Renal pelvis (tissue), 4 donors: ENCODE results near the gene PTPRA. TPM values are rescaled to one million over a fixed set of nuclear protein-coding genes. Genes with fewer than 3 reads are reported as not detected.
"Not testable (repeated sequence)": the region's sequence is repeated elsewhere in the genome, so short reads cannot be mapped to it uniquely, and the experiment has no call there.

Experiments
- DNase-seq: peaks from one replicate; pipeline ENCODE4 v3.0.0-alpha.2; 2013
- polyA plus RNA-seq, 3 donors: library from polyadenylated mRNA; unstranded; fragments of 120-200 nt; gene quantifications; one replicate each; pipeline ENCODE4 v1.2.1, GENCODE V29; 2013; ENCODE audit not compliant: insufficient read length in 3 of 3

The PTPRA gene
- polyA plus RNA-seq, 3 donors, result 90.2 to 95.8 (median 93.9) TPM

GRCh38 chr20:3071610-3072529, 198.6 kb downstream of the PTPRA start, which contains the start of gene OXT:
OXT (plus strand) TSS chr20:3071620; CDS start chr20:3071656, 36 bp downstream.
- DNase-seq, result no peak

- DNase-seq, result no peak
Measured at GRCh38 chr20:3072530-3073250, 199.4 kb downstream of the PTPRA start.

- DNase-seq, result not testable (repeated sequence)
Measured at GRCh38 chr20:3073251-3073643, 200.0 kb downstream of the PTPRA start.

GRCh38 chr20:3074812-3075211, 201.5 kb downstream of the PTPRA start:
- no peak for DNase-seq

GRCh38 chr20:3075315-3075714, 202.0 kb downstream of the PTPRA start:
- not testable (repeated sequence) for DNase-seq

GRCh38 chr20:3077618-3078134, 204.4 kb downstream of the PTPRA start:
- no peak for DNase-seq

GRCh38 chr20:3080939-3081388, 207.7 kb downstream of the PTPRA start:
- DNase-seq, result no peak

- no peak for DNase-seq
Measured at GRCh38 chr20:3081641-3082040, 208.4 kb downstream of the PTPRA start.

GRCh38 chr20:3082306-3082951, 209.1 kb downstream of the PTPRA start:
- DNase-seq, result no peak

- no peak for DNase-seq
Measured at GRCh38 chr20:3082955-3083952, 210.0 kb downstream of the PTPRA start.

GRCh38 chr20:3084283-3084985, 211.2 kb downstream of the PTPRA start, which contains the start of gene AVP:
AVP (minus strand) TSS chr20:3084724; CDS start chr20:3084674, 50 bp downstream.
- DNase-seq, result no peak

- no peak for DNase-seq
Measured at GRCh38 chr20:3084986-3085360, 211.7 kb downstream of the PTPRA start.

- DNase-seq, result no peak
Measured at GRCh38 chr20:3085571-3086072, 212.3 kb downstream of the PTPRA start.

GRCh38 chr20:3088031-3088430, 214.8 kb downstream of the PTPRA start:
- no peak for DNase-seq

Other genes starting within 250 kb of the PTPRA start
- gene NOP56, start 220.8 kb upstream of the PTPRA start, polyA plus RNA-seq, result 100 to 1,000 TPM; 255 to 269 (median 258) TPM
- 100 to 1,000 TPM; 139 to 141 (median 141) TPM for gene IDH3B, start 209.3 kb upstream of the PTPRA start, polyA plus RNA-seq
- gene EBF4, start 180.7 kb upstream of the PTPRA start, polyA plus RNA-seq, result 10 to 100 TPM; 33.5 to 36.8 (median 35.2) TPM
- 100 to 1,000 TPM; 200 to 281 (median 252) TPM for gene CPXM1, start 72.9 kb upstream of the PTPRA start, polyA plus RNA-seq
- gene C20orf141, start 58.5 kb upstream of the PTPRA start, polyA plus RNA-seq, result not detected
- under 1 TPM in 1 of 3 donors, not detected in 2; 0.15 TPM for gene TMEM239, start 57.1 kb upstream of the PTPRA start, polyA plus RNA-seq
- gene PCED1A, start 32.8 kb upstream of the PTPRA start, polyA plus RNA-seq, result 10 to 100 TPM; 74.9 to 85.7 (median 76.3) TPM
- 10 to 100 TPM; 41.5 to 43.0 (median 42.5) TPM for gene VPS16, start 32.7 kb upstream of the PTPRA start, polyA plus RNA-seq
- 1 to 10 TPM in 2 of 3 donors, under 1 TPM in 1; 0.58 to 1.4 (median 1.0) TPM for gene GNRH2, start 170.1 kb downstream of the PTPRA start, polyA plus RNA-seq
- gene MRPS26, start 172.6 kb downstream of the PTPRA start, polyA plus RNA-seq, result 10 to 100 TPM; 63.5 to 81.1 (median 70.7) TPM
- gene OXT, start 198.1 kb downstream of the PTPRA start, polyA plus RNA-seq, result 1 to 10 TPM in 1 of 3 donors, under 1 TPM in 2; 0.81 to 1.0 (median 0.83) TPM
- under 1 TPM in 2 of 3 donors, not detected in 1; 0.34 to 0.47 TPM for gene AVP, start 211.2 kb downstream of the PTPRA start, polyA plus RNA-seq